ENCODE results near the gene EDN1. TPM values are rescaled to one million over a fixed set of nuclear protein-coding genes. Genes with fewer than 3 reads are reported as not detected.

Gene EDN1
- total RNA-seq, 1 donor from 2014 or later: 64.4 TPM

DNA sequence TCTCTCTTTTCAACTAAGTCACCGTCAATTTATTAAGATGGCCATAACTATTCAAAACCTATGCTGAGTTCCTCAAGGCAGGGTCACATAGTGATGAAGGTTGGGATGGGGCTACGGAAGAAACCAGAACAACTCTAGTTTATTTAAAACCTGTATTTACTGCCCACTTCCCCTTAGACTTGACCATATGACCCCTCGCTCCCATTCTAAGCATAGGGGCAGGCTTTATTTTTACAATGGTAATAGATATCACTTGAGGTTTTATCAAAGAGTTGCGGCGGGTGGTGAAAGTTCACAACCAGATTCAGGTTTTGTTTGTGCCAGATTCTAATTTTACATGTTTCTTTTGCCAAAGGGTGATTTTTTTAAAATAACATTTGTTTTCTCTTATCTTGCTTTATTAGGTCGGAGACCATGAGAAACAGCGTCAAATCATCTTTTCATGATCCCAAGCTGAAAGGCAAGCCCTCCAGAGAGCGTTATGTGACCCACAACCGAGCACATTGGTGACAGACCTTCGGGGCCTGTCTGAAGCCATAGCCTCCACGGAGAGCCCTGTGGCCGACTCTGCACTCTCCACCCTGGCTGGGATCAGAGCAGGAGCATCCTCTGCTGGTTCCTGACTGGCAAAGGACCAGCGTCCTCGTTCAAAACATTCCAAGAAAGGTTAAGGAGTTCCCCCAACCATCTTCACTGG is 5.5 kb downstream of the EDN1 start:
- peaks cover 2% of the 10 kb centered on the region for H3K9me3 Mint-ChIP-seq (ENCODE audit: unreplicated experiment)
- Histone ChIP-seq H2AFZ (ENCODE audit: low read depth, low read length) (peak overlapping the region; percentile 58), H3K4me3 (ENCODE audit: insufficient read depth, low read depth, low read length) (peak overlapping the region; percentile 12), H3K9me3 (ENCODE audit: insufficient read depth, low read depth, low read length) (no peaks in the 10 kb centered on the region), H3K4me2 (ENCODE audit: low read length) (peak overlapping the region; percentile 76), H4K20me1 (ENCODE audit: insufficient read depth, low read length) (peaks cover 20% of the 10 kb centered on the region), H3K79me2 (ENCODE audit: insufficient read depth, low read length) (peaks cover 20% of the 10 kb centered on the region), H3K9ac (ENCODE audit: low read length) (peak overlapping the region; percentile 58), H3K4me1 (ENCODE audit: insufficient read depth, low read length) (peaks cover 31% of the 10 kb centered on the region), H3K36me3 (ENCODE audit: insufficient read depth, low read length) (peaks cover 33% of the 10 kb centered on the region), H3K27me3 (ENCODE audit: insufficient read depth, low read length) (no peaks in the 10 kb centered on the region), H3K27ac (ENCODE audit: low read depth, low read length) (peak overlapping the region; percentile 77)
- H3K27me3 Mint-ChIP-seq (ENCODE audit: low read depth, unreplicated experiment): no peaks in the 10 kb centered on the region
- TF ChIP-seq, protein P1, sequence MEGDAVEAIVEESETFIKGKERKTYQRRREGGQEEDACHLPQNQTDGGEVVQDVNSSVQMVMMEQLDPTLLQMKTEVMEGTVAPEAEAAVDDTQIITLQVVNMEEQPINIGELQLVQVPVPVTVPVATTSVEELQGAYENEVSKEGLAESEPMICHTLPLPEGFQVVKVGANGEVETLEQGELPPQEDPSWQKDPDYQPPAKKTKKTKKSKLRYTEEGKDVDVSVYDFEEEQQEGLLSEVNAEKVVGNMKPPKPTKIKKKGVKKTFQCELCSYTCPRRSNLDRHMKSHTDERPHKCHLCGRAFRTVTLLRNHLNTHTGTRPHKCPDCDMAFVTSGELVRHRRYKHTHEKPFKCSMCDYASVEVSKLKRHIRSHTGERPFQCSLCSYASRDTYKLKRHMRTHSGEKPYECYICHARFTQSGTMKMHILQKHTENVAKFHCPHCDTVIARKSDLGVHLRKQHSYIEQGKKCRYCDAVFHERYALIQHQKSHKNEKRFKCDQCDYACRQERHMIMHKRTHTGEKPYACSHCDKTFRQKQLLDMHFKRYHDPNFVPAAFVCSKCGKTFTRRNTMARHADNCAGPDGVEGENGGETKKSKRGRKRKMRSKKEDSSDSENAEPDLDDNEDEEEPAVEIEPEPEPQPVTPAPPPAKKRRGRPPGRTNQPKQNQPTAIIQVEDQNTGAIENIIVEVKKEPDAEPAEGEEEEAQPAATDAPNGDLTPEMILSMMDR (IDR thresholded peaks at IDR 0.05; ENCODE audit: insufficient read depth, low read depth, low read length): no peak
- TF ChIP-seq EZH2 (IDR thresholded peaks at IDR 0.05; ENCODE audit: insufficient read depth, low read length): no peak
- H3K4me1 Mint-ChIP-seq (ENCODE audit: low read depth, unreplicated experiment): peaks cover 31% of the 10 kb centered on the region
- H3K27ac Mint-ChIP-seq (ENCODE audit: unreplicated experiment): no peak overlapping the region
- no peak for DNase-seq (ENCODE audit: low read depth)
- H3K36me3 Mint-ChIP-seq (ENCODE audit: low read depth, unreplicated experiment): peaks cover 12% of the 10 kb centered on the region
- FAIRE-seq: no peak
- peak overlapping the region; percentile 69 for H3K4me3 Mint-ChIP-seq (ENCODE audit: unreplicated experiment)

DNA sequence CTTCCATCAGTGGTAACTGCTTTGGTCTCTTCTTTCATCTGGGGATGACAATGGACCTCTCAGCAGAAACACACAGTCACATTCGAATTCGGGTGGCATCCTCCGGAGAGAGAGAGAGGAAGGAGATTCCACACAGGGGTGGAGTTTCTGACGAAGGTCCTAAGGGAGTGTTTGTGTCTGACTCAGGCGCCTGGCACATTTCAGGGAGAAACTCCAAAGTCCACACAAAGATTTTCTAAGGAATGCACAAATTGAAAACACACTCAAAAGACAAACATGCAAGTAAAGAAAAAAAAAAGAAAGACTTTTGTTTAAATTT is 6.1 kb downstream of the EDN1 start:
- Histone ChIP-seq H4K20me1 (ENCODE audit: insufficient read depth, low read length) (peaks cover 20% of the 10 kb centered on the region), H3K9me3 (ENCODE audit: insufficient read depth, low read depth, low read length) (no peaks in the 10 kb centered on the region), H2AFZ (ENCODE audit: low read depth, low read length) (peak overlapping the region; percentile 58), H3K79me2 (ENCODE audit: insufficient read depth, low read length) (peaks cover 18% of the 10 kb centered on the region), H3K36me3 (ENCODE audit: insufficient read depth, low read length) (peaks cover 33% of the 10 kb centered on the region), H3K4me1 (ENCODE audit: insufficient read depth, low read length) (peaks cover 31% of the 10 kb centered on the region), H3K4me3 (ENCODE audit: insufficient read depth, low read depth, low read length) (peak overlapping the region; percentile 12), H3K27me3 (ENCODE audit: insufficient read depth, low read length) (no peaks in the 10 kb centered on the region), H3K27ac (ENCODE audit: low read depth, low read length) (peak overlapping the region; percentile 77), H3K4me2 (ENCODE audit: low read length) (peak overlapping the region; percentile 76), H3K9ac (ENCODE audit: low read length) (peak overlapping the region; percentile 58)
- Mint-ChIP-seq H3K4me1 (ENCODE audit: low read depth, unreplicated experiment) (peaks cover 30% of the 10 kb centered on the region), H3K27ac (ENCODE audit: unreplicated experiment) (peak overlapping the region; percentile 38), H3K27me3 (ENCODE audit: low read depth, unreplicated experiment) (no peaks in the 10 kb centered on the region), H3K4me3 (ENCODE audit: unreplicated experiment) (peak overlapping the region; percentile 69), H3K36me3 (ENCODE audit: low read depth, unreplicated experiment) (peaks cover 12% of the 10 kb centered on the region), H3K9me3 (ENCODE audit: unreplicated experiment) (peaks cover 2% of the 10 kb centered on the region)
- no peak for TF ChIP-seq EZH2 (IDR thresholded peaks at IDR 0.05; ENCODE audit: insufficient read depth, low read length)
- TF ChIP-seq, protein P1 (IDR thresholded peaks at IDR 0.05; ENCODE audit: insufficient read depth, low read depth, low read length): no peak
- DNase-seq (ENCODE audit: low read depth) (peak; percentile 84), FAIRE-seq (peak; percentile 69)

DNA sequence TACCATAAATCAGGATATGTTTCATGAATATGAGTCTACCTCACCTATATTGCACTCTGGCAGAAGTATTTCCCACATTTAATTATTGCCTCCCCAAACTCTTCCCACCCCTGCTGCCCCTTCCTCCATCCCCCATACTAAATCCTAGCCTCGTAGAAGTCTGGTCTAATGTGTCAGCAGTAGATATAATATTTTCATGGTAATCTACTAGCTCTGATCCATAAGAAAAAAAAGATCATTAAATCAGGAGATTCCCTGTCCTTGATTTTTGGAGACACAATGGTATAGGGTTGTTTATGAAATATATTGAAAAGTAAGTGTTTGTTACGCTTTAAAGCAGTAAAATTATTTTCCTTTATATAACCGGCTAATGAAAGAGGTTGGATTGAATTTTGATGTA is 6.4 kb downstream of the EDN1 start:
- H3K4me1 Mint-ChIP-seq (ENCODE audit: low read depth, unreplicated experiment): peaks cover 27% of the 10 kb centered on the region
- peak overlapping the region; percentile 38 for H3K27ac Mint-ChIP-seq (ENCODE audit: unreplicated experiment)
- Histone ChIP-seq H3K27ac (ENCODE audit: low read depth, low read length) (peak overlapping the region; percentile 33), H4K20me1 (ENCODE audit: insufficient read depth, low read length) (peaks cover 16% of the 10 kb centered on the region), H3K9me3 (ENCODE audit: insufficient read depth, low read depth, low read length) (no peaks in the 10 kb centered on the region), H3K9ac (ENCODE audit: low read length) (peak overlapping the region; percentile 58), H3K36me3 (ENCODE audit: insufficient read depth, low read length) (peaks cover 33% of the 10 kb centered on the region), H3K4me1 (ENCODE audit: insufficient read depth, low read length) (peaks cover 28% of the 10 kb centered on the region), H2AFZ (ENCODE audit: low read depth, low read length) (no peak overlapping the region), H3K4me2 (ENCODE audit: low read length) (peak overlapping the region; percentile 76), H3K4me3 (ENCODE audit: insufficient read depth, low read depth, low read length) (no peak overlapping the region), H3K27me3 (ENCODE audit: insufficient read depth, low read length) (no peaks in the 10 kb centered on the region), H3K79me2 (ENCODE audit: insufficient read depth, low read length) (peaks cover 14% of the 10 kb centered on the region)
- peaks cover 2% of the 10 kb centered on the region for H3K9me3 Mint-ChIP-seq (ENCODE audit: unreplicated experiment)
- no peak for FAIRE-seq
- TF ChIP-seq EZH2 (IDR thresholded peaks at IDR 0.05; ENCODE audit: insufficient read depth, low read length): no peak
- TF ChIP-seq, protein P1 (IDR thresholded peaks at IDR 0.05; ENCODE audit: insufficient read depth, low read depth, low read length): no peak
- peaks cover 12% of the 10 kb centered on the region for H3K36me3 Mint-ChIP-seq (ENCODE audit: low read depth, unreplicated experiment)
- H3K4me3 Mint-ChIP-seq (ENCODE audit: unreplicated experiment): peak overlapping the region; percentile 69
- DNase-seq (ENCODE audit: low read depth): no peak
- no peaks in the 10 kb centered on the region for H3K27me3 Mint-ChIP-seq (ENCODE audit: low read depth, unreplicated experiment)

Data from astrocyte (in vitro differentiated cells and primary cell).